ES-I3 (cell line): ENCODE results near the gene LRRC4B.

Experiments
- H3K36me3 ChIP-seq: 2 replicates; pipeline ENCODE4 v1.6.1; 2013; ENCODE audit warnings: mild to moderate bottlenecking, low read length, control low read depth, moderate library complexity; ENCODE audit not compliant: insufficient read depth
- H3K4me1 ChIP-seq: 2 replicates; pipeline ENCODE4 v1.6.1; 2013; ENCODE audit warnings: mild to moderate bottlenecking, control low read depth, low read length; ENCODE audit not compliant: insufficient read depth
- H3K9ac ChIP-seq: 2 replicates; pipeline ENCODE4 v1.6.1; 2013; ENCODE audit warnings: low read depth, mild to moderate bottlenecking, low read length, moderate library complexity
- H3K9me3 ChIP-seq: 2 replicates; pipeline ENCODE4 v1.6.1; 2013; ENCODE audit warnings: mild to moderate bottlenecking, low read length, moderate library complexity; ENCODE audit not compliant: control insufficient read depth, insufficient read depth

Gene LRRC4B

GRCh38 chr19:50501186-50501567 lies 67.1 kb downstream of the LRRC4B start:
- Histone ChIP-seq H3K4me1 (peaks cover 10% of the 10 kb centered on the region; the same call in 1 of the 2 replicates), H3K9me3 (no peaks in the 10 kb centered on the region), H3K36me3 (no peaks in the 10 kb centered on the region), H3K9ac (no peak overlapping the region)

GRCh38 chr19:50500753-50501151 lies 67.5 kb downstream of the LRRC4B start:
- no peaks in the 10 kb centered on the region for H3K9me3 ChIP-seq
- no peaks in the 10 kb centered on the region for H3K36me3 ChIP-seq
- H3K4me1 ChIP-seq = peaks cover 10% of the 10 kb centered on the region; the same call in 1 of the 2 replicates
- no peak overlapping the region for H3K9ac ChIP-seq

DNA sequence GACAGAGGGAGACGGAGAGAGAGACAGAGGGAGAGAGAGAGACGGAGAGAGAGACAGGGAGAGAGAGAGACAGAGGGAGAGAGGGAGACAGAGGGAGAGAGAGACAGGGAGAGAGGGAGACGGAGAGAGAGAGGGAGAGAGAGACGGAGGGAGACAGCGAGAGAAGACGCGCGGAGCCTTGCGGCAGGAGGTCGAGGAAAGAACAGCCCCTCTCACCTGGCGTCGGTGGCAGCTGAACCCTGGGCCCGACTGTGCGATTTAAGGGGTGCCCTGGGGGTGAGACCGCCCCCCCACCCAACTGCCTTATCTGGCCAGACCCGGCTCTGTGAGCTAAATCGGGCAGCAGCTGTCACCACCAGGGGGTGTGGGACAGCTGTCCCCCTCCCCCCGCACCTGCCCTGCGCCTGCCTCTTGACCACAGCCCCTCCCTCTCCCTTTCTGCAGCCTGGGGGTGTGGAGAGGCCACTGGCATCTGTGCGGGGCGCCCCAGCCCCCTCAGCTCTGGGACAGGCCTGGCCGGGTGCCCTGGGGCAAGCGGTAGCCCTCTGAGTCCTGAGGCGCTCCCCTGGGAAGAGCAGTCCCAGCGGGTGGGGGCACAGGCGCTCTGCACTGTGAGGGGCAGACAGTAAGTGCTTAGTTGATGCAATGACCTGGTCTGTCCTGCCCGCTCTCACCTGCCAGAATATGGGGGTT lies 68.0 kb downstream of the LRRC4B start:
- H3K36me3 ChIP-seq = no peaks in the 10 kb centered on the region
- peak overlapping the region; percentile 42 for H3K9ac ChIP-seq
- peaks cover 10% of the 10 kb centered on the region; the same call in 1 of the 2 replicates for H3K4me1 ChIP-seq
- H3K9me3 ChIP-seq = no peaks in the 10 kb centered on the region

DNA sequence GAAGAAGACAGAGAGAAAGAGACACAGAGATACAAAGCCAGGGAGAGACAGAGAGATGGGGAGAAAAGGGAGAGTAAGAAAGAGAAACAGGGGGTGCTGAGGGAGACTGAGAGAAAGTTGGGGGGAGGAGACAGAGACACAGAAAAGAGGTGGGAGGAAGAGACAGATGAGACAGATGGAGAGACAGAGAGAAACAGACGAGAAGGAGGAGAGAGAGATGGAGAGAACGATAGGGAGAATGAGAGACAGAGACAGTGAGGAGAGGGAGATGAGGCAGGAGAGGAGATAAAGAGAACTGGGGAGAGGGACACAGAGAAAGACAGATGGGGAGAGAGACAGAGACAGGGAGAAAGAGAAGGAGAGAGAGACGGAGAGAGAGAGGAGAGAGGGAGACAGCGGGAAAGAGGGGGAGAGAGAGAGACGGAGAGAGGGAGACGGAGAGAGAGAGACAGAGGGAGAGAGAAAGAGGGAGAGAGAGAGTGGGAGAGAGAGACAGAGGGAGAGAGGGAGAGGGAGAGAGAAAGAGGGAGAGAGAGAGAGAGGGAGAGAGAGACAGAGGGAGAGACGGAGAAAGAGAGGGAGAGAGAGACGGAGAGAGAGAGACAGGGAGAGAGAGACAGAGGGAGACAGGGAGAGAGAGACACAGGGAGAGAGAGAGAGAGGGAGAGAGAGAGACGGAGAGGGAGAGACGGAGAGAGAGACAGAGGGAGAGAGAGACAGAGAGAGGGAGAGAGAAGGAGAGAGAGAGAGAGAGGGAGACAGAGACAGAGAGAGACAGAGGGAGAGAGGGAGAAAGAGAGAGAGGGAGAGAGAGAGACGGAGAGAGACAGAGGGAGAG lies 69.8 kb downstream of the LRRC4B start:
- Histone ChIP-seq H3K9ac (no peak overlapping the region), H3K9me3 (no peaks in the 10 kb centered on the region), H3K36me3 (no peaks in the 10 kb centered on the region), H3K4me1 (peaks cover 10% of the 10 kb centered on the region; the same call in 1 of the 2 replicates)

- no peaks in the 10 kb centered on the region for H3K36me3 ChIP-seq
Measured at GRCh38 chr19:50497022-50497405, 71.2 kb downstream of the LRRC4B start.

DNA sequence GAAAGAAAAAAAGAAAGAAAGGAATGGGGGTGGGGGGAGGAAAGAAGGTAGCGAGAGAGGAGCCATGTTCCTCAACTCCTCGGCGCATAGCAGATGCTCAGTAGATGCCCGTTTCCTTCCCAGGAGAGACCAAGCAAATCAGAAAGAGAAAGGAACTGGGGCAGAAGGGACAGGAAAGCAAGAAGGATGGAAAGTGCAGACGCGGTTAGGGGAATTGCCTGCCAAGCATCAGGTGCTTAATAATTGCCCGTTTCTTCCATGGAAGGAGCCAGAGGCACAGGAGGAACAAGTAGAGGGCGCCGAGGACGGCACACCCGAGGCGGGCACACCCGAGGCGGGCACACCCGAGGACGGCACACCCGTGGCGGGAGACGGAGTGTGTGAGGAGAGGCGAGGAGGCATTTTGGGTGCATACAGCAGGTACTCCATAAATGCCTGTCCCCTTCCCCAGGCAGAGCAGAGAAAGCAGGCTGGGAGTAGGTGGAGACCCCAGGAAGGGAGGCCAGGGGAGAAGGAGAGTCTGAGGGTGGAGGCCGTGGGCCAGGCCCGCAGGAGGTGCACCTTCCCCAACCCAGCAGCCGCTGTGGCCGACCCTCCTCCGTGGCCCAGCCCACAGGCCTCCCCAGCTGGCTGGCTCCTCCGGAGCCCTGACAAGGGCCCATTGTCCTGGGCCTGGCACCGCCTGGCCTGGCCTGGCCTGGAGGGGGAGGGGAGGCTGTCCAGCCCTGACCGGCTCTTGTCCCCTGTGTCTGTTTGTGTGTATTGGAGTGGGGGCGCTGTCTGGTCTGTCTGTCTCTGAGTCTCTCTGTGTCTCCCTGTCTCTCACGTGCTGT lies 71.8 kb downstream of the LRRC4B start:
- Histone ChIP-seq H3K36me3 (no peaks in the 10 kb centered on the region), H3K4me1 (peaks cover 13% of the 10 kb centered on the region), H3K9me3 (no peaks in the 10 kb centered on the region), H3K9ac (no peak overlapping the region)

More at GRCh38 chr19:50497022-50497405, 71.2 kb downstream of the LRRC4B start:
- H3K9ac ChIP-seq = no peak overlapping the region
- peaks cover 10% of the 10 kb centered on the region; the same call in 1 of the 2 replicates for H3K4me1 ChIP-seq
- no peaks in the 10 kb centered on the region for H3K9me3 ChIP-seq

- H3K36me3 ChIP-seq = no peaks in the 10 kb centered on the region
- H3K9ac ChIP-seq = no peak overlapping the region
- H3K9me3 ChIP-seq = no peaks in the 10 kb centered on the region
- peaks cover 8% of the 10 kb centered on the region for H3K4me1 ChIP-seq
Measured at GRCh38 chr19:50495020-50495531, 73.2 kb downstream of the LRRC4B start.

DNA sequence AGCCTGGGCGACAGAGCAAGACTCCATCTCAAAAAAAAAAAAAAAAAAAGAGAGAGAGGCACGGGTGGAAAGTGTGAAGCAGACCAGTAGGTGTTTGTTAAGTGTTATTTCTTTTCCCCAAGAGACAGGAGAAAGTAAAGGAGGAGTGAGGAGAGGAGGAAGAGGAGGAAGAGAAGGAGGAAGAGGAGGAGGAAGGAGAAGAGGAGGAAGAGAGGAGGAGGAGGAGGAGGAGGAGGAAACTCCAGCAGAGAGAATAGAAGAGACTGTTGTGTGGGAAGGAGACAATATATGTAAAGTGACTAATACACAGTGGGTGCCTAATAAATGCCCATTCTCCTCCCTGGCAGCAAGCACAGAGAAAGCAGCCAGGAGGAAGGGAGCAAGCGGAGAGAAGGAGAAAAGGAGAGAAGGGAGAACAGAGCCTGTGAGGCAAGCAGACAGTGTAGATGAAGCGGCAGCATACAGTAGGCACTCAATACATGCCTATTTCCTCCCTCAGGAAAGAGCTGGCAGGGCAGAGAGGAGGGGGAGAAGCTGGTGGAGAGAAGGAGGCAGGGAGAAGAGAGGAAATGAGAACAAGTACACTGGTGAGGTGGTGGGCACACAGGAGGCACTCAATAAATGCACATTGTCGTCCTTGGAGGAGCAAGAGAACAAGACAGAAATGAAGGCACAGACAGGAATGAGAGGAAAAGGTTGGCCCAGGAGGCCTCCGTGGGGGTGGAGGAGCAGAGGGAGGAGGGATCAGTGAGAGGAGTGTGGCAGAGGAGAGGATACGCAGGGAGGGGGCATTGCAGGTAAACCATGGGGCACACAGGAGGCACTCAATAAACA lies 73.8 kb downstream of the LRRC4B start:
- Histone ChIP-seq H3K9me3 (no peaks in the 10 kb centered on the region), H3K9ac (no peak overlapping the region), H3K4me1 (peaks cover 8% of the 10 kb centered on the region), H3K36me3 (no peaks in the 10 kb centered on the region)

DNA sequence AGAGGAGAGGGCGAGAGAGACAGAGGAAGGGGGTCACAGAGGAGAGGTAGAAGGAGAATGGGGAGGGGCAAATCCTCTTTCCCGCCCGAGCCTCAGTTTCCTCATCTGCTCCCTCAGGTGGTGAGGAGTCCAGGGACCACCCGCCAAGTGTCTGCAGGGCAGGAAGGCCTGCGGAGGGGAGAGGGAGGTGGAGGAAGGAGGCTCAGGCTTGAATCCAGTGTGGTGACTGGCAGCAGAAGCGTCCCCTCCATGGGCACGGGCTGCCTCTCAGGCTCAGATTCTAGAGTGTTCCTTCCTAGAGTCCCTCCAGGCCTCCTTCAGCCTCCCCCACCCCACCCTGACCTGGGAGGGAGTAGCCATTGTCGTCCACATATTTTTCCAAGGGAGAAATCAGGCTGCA lies 75.1 kb downstream of the LRRC4B start:
- H3K9ac ChIP-seq = no peak overlapping the region
- peaks cover 8% of the 10 kb centered on the region for H3K4me1 ChIP-seq
- H3K9me3 ChIP-seq = no peaks in the 10 kb centered on the region
- no peaks in the 10 kb centered on the region for H3K36me3 ChIP-seq

- Histone ChIP-seq H3K4me1 (peaks cover 8% of the 10 kb centered on the region), H3K9me3 (no peaks in the 10 kb centered on the region), H3K9ac (peak overlapping the region; percentile 16; the same call in 1 of the 2 replicates), H3K36me3 (no peaks in the 10 kb centered on the region)
Measured at GRCh38 chr19:50492303-50493052, 75.8 kb downstream of the LRRC4B start.

DNA sequence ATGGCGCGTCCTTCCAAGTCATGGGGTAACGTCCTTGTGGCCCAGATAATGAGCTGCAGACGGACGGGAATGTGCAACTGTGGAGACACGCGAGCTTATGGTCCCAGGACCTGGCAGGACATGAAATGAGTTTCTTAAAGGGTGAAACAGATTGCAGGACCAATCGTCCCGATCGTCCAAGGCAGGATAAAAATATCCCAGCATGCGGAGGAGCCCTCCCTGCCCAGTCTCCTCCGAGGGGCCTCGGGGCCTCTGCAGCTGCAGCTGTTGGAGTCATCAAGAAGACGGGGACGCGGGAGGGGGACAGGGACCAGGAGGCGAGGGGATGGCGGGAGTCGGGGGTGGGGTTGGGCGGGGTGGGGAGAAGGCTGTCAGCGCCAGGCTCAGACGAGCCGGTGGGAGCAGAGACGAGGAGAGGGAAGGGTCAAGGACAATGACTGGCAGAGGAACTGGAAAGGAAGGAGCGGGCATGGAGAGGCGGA lies 77.2 kb downstream of the LRRC4B start:
- Histone ChIP-seq H3K9ac (no peak overlapping the region; the same call in 1 of the 2 replicates), H3K36me3 (no peaks in the 10 kb centered on the region), H3K9me3 (peaks cover 6% of the 10 kb centered on the region), H3K4me1 (peaks cover 8% of the 10 kb centered on the region; the same call in 1 of the 2 replicates)

DNA sequence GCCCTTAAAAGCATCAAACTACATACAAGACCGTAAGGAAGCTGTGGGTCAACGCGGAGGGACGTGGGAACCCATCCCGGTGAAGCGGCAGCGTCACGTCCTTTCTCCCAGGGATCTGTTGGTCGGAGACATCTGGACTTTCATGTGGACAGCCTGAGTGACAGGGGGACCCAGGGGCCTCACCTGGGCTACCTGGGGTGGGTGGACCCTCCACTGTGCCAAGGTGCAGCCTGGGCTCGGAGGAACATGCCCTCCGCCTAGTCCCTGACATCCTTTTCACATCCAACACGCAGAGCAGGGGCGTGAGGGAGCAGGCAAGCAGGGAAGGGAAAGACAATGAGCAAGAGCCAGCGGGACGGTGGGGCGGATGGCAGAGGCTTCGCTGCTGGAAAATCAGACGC lies 77.8 kb downstream of the LRRC4B start:
- Histone ChIP-seq H3K9ac (peak overlapping the region; percentile 20; the same call in 1 of the 2 replicates), H3K9me3 (peaks cover 11% of the 10 kb centered on the region), H3K4me1 (peaks cover 8% of the 10 kb centered on the region; the same call in 1 of the 2 replicates), H3K36me3 (no peaks in the 10 kb centered on the region)
